Superior temporal gyrus (tissue), 1 donor: Measurements from ENCODE around the gene THRA.

Source experiments
- DNase-seq: peaks from one replicate; pipeline ENCODE4 v3.0.0-alpha.2; 2016; ENCODE audit errors: extremely low spot score

Gene THRA

DNA sequence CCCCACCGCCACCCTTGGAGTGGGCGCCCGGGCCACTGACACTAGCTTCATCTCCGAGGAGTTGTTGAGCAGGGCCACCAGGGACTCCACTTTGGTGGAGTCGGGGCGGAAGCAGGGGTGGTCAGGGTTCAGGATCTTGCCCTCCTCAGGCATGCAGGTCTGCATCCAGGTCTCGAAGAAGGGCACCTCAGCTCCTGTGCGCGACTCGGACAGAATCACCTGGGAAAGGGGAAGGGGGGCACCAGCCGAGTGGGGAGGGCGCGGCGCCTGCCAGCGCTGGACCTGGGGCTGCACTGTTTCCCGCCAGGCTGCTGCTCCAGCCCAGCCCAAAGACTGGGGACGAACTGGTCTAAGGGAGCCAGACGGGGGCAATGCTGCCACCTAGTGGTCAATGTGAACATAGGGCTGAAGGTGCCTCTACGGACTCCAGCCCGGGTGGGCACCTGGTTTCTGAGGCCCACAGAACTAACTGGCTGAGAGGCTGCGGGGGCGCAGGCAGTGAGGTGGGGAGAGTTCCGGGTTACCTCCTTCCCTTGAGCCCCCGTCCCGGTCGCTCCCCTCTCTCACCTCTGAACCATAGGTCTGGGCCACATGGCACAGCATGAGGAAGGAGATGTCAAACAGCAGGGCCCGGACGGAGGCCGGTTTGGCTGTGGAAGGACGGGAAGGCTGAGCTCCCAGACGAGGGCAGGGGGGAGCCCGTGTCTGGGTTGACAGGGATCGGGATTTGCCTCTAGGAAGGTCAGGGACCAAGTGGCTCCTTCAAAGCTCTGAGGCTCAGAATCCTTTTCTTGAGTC is 35.8 kb upstream of the THRA start:
- DNase-seq, result peak; percentile 90

DNA sequence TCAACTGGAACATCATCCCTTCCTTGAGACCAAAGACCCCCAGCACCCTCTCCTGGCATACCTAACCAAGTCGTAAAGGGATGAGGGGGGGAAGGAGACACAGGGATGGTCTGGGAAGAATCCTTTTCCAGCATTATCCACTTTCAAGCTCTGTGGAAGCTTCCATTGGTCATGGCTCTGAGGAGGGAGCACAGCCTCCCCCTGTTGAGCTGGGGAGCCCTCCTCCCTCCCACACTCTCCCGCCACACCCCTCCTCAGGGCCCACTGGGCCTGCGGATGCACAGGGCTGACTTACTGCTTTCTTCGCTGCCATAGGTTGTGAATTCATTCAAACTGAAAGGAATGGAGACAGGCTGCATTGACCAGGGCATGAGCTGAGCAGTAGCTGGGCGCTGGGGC is 35.2 kb upstream of the THRA start:
- DNase-seq, result no peak

DNA sequence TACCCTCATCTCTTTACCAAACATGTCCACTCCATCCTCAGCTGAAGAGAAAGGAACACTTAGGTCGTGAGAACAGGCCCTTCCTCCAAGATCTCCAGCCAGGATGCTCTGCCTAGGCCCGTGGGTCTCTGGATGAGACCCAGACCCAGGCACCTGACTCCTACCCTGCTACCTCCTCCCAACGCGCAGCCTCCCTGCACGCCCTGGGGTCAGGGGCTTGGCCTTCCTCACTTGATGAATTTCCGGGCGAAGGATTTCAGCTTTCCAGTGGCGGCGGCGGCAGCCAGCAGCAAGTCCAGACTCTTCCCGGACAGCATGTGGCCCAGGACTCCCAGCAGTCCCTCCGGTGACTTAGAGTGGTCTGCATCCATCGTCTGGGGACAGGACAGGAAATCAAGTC is 34.2 kb upstream of the THRA start:
- DNase-seq, result no peak

DNA sequence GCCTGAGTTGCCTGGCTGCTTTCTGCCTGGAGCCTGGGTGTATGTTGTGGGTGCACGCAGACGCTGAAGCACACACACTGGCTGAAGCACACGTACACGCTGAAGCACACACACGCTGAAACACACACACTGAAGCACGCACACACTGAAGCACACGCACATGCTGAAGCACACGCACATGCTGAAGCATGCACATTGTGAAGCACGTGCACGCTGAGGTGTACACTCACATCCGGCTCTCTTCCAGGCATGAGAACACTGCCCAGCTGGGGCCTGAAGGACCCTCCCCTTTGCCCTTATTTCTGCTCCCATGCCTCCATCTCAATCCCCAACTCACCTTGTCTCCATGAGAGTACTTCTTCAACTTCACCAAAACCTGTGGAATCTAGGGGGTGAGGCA is 31.1 kb upstream of the THRA start:
- no peak for DNase-seq

DNA sequence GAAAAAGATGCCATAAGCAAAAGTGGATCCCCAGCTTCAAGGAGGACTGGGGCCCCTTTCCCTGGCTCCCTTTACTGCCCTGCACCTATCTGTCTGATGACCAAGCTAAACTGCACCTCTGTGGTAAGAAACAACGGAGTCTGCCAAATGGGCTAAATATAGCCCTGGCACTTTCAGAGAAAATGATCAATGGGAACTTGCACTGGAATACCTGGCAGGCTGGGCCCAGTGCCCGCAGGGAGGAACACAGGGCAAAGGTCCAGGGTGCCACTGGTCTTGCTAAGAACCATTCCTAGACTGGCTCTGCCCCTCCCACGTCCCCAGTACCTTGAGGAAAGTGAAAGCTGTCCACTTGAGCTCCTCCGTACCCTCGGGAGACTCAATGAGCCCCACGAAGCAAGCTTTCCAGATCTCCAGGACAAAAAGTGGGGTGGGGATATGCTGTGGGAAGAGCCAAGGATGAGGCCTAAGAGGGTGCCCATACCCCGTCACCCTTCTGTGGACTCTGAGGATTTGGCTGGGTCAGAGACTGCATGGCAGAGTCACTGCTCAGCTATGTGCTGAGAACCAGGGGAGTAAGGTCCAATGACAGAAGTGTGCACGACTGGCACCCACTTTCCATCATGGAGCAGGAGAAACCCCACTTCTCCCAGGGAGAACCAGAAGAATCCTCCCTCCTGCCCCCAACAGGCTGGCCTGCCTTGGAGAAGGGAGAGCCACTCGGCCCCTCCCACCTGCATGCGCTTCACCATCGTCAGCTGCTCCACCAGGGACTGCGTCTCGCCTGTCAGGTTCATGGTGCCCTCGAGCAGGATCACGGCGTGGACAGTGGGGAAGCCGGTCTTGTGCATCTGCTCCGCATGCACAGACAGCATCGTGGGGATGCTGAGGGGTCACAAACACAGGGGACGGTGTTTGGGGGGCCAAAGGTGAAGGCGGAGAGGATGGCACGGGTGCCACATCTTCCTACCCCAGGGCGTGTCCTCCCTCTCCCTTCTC is 30.1 kb upstream of the THRA start:
- no peak for DNase-seq

DNA sequence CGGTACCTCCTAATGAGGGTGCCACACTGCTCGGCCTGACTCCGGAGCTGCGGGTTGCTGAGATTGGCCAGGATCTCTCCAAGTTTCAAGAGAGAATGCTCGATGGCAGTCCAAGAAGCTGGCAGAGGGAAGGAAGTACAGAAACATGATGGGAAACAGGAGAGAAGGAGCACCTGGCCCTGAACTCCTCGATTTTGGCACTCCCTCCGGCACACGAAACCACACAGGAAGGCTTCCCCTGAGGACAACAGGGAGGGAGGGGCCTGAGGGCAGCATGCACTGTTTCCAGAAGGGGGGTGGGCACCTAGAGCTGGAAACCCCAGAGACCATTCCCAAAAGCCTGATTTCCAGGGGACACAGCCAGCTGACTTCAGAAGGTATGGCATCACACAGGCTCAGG is 29.4 kb upstream of the THRA start:
- no peak for DNase-seq

DNA sequence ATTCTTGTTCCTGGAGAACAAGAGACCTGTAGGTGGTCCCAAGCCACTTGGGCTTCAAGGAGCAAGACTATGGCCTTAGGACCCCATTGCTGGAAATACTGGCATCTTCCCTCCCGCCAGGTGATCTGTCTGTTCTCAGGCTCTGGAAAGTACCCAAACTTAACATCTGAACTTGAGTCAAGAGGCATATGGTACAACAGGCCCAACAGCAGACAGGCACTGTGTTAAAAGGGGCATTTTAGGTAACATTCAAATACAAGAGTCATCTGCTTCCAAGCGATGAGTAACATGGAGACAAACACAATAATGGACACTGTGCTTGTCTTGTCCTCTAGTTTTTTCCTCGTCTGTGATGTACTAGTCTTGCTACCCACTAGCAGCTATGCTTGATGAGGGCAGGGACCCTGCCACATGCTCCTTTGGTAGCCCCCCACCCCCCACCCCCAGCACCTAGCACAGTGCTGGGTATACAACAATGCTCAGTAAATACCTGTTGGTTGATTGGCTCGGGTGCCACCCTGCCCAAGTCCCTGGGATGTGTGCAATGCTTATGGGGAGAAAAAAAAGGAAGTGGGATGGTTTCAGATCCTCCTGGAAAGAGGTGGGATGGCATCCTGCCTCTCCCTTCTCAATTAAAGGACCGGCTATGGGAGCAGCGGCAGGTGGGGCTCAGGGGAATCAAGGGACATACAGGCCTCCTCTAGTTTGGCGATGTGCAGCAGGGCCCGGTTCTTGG is 28.2 kb upstream of the THRA start:
- no peak for DNase-seq

DNA sequence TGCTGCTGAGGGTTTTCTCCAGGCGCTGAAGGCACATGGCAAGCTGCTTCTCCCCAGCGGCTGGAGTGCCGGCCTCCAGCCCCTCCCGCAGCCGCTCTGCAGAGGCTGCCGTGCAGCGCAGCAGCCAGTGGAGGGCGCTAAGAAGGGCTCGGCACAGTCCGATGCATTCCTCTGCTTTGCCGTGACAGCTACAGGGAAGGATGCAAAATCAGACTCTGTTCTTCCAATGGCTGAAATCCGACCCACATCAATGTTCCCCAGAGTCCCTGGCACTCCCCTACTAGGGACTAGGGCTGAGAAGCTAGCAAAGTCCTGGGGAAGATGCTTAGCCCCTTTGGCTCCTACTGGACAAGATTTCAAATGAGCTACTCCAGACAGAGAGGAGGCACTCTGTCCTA is 27.6 kb upstream of the THRA start:
- DNase-seq, result peak; percentile 73

DNA sequence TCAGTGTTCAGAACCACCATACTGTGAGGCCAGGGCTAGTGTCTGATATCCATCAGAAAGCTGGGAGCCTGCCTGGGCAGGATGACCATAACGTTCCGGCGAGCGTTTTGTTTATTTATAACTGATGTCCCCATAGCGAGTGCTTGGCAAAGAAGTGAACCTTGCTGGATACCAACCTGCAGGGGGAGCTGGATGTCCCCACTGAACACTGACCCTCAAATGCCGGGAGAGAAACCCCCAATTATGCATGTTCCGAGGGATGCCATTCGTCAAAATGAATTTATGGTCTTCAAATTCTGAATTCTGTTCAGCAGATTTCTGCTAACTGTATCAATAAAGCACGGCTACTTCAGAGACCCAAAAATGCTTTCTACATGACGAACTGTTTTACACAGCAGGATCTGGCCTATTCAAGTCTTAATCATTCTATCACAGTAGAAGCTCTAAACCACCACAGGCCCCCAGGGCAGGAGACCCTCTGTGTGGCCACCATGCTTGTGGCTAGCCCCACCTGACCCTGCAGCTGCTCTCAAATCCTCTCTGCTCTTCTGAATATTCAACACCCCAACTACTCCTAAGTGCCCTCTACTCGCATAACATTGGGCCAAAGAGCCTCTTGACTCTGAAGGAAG is 23.8 kb upstream of the THRA start:
- DNase-seq, result peak; percentile 68

DNA sequence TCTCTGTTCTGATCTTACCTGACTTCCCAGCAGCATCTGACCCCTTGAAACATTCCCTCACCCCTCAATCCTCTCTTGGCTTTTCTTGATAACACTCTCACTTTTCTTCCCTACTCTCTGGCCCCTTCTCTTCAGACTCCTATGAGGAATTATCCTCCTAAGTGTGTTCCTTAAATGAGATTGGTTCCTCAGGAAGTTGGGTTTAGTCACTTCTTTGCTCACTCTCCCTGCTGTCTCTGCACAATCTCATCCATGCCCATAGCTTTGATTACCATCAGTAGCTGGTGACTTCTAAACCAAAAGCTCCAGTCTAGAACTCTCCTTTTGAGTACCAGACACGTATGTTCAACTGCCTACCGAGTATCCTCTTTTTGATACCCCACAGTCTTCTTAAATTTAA is 21.6 kb upstream of the THRA start:
- DNase-seq, result no peak

DNA sequence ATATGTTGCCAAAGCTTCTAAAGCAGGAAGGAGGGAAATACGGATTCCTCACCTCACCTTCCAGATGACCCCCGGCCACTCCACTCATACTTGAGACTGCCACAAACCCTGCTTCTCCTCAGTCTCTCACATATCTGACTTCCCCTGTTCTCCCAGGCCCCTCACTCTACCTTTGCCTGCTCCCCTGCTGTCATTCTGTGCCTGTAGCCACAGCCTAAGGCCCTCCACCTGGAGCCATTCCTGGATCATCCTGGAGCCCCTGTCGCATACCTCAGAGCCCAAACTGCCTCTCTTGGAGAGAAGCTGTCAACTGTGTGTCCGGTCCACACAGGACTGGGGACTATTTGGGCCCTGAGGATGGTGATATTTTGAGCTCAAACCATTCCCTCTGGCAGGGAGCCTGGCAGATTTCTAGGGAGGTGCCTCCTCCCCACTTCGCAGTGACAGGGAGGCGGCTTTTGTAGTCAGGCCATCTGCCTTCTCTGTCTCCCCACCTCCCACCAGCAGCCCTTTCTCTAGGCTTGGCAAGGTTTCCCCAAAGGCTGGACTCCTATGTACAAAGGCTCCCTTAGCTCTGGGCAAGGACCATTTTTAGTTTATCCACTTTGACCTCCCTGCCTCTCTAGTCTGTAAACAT is 6.3 kb upstream of the THRA start:
- peak; percentile 60 for DNase-seq

DNA sequence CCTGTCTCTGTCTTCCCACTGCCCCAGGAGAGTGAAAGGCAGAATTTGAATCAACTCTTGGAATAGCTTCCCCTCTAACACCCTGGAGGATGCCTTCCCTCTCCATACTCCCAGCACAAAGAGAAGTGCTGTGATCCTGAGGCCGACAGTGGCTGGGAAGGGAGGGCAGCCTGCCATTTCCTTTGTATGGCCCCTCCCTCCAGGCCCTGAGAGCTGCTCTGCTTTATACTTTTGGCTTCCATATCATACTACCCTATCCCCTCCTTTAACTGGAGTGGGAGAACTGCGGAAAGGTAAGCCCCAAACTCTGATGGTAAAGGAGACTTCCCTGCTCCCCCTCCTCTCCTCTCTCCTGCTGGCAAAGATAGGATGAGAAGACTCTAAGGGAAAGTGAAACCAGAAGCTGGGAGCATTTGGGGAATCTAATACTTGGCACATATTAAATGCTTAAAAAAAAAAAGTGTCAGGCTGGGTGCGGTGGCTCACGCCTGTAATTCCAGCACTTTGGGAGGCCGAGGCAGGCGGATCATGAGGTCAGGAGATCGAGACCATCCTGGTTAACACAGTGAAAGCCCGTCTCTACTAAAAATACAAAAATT is 4.5 kb upstream of the THRA start:
- DNase-seq, result no peak

DNA sequence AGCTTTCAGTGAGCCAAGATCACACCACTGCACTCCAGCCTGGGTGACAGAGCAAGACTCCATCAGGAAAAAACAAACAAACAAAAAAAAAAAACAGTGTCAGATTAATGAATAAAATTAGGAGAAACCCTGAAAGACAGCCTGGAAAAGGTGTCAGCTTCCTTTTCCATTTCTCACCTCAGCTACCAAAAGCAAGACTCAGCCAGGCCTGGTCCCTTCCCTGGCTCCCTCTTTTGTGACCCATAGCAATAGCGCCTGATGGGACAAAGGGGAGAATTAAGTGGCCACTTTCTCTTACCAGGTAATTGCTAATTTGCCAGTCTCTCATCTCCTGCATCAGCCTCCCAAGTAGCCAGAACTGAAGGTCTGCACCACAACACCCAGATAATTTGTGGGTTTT is 3.9 kb upstream of the THRA start:
- no peak for DNase-seq

DNA sequence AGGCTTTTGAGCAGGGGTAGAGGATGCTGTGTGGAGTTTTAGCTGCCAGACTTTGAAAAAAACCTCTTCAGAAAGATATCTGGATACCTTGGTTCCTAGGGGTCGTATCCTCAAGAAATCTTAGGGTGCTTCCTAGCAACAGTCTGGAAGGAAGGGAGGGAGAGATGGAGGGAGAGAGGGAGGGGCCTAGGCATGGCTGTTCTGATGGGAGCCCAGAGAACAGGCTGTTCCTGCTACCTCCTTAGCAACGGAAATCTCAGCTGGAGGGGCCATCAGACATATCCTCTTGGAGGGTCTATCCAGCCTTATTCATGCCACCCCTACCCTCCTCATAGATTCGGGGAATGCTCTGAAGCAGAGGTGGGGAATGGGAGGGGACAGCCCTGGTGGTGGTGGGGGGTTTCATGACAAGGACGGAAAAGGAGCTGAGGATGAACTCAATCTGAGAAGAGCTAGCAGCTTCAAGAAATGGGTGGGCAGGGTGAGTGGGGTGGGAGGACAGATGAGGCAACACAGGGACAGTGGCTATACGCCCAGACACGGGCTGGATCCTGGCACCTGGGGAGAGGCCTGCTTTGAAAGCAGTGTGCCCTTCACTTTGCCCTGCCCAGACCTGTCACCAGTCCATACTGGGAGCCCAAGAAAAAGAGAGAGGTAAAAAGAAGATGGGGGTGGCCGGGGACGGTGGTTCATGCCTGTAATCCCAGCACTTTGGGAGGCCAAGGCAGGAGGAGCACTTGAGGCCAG is 2.9 kb upstream of the THRA start:
- peak; percentile 28 for DNase-seq

DNA sequence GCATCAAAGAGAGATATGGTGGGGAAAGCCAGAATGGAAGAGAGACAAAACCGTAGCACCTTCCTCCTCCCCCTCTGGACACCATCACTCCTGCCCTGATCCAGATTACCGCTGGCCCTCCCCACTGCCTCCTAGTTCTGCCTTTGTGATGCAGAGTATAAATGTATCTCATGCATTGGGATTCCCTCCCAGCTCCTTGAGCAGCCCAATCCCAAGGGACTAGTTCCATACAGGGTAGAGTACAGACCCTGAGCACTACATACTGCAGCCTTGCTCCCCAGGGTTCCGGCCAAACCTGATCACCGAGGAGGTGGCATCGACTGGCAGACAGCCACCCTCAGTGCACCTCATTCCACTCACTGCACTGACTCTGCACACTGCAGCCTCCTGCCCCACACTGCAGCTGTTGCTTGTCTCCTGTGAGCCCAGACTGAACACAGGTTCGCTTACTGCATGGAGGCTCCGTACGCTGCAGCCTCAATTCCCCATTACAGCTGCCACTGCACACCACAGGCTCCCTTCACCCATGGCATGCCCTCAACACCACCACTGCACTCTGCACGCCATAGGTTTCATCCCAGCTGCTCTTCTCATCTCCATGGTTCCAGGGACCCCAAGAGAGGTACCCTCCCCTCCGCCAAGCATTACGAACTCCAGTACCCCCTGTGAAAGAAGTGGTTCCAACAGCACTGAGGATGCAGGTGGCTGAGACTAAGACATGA is 1.7 kb upstream of the THRA start:
- peak; percentile 26 for DNase-seq

DNA sequence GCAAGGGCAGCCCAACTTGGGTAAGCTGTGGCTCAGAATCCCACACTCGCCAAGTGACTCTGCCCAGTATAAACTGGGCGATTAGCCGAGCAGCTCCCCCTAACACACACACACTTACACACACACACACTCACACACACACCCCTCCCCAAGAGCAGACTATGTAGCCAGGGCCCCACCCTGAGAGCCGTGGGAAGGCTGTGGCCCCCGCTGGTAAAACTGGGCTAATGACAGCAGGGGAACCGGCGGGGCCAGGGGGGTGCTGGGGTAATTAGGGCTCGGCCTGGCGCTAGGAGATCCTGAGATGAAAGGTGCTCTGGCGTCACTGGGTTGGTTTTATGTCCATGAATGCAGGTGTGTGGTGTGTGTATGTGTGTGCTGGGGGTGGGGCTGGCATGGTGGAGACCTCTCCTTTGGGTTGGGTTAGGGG is 1.1 kb upstream of the THRA start:
- DNase-seq, result no peak

DNA sequence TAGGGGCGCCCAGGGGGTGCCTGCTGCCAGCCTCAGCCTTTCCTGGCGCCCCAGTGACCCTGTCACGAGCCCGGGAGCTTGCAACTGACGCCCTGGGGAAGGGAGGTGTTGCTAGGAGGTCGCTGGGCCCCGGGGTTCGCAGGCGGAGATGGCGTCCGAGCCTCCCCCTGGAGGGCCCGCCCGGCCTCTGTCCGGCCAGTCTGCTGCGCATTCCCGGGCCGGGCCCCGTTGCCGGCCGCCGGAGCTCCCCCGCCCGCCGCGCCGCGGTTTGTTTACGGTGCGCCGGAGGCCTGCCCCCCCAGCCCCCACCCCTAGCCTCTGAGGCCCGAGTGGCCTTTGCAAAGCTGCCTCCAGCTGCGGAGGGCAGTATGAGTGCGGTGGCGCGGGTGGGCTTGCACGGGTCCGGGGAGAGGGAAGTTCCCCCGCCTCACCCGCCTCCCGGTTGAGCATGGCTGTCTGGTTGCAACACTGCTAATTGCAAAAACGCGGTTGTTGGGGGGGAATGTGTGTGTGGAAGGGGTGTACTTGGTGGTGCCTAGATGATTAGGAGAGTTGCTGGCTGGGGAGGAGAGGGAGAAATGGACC is 514 bp downstream of the THRA start:
- peak; percentile 26 for DNase-seq

DNA sequence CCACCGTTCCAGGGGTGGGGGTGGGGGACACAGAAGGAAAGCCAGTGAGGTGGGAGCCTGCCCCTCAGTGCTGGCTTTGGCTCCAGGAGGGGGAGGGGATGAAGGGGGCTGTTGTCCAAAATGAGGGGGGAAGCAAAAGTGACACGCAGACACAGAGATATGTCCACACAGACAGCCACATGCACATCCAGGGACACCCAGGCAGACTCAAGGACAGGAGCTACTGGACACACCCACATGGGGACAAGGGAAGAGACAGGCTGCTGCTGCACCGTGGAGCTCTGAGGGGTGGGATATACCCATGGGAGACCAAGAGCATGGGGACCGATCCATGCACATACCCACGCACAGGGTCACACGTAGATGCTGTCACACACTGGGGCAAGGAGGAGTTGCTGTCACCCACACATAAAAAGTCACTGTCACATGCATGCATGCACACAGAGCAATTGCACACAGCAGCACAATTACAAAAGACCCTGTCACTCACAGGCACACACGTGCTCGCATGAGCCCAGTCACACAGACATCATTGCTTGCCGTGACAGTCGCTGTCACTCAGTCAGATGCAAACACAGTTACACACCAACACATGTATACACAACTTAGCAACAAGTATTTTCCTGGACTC is 1.3 kb downstream of the THRA start:
- peak; percentile 73 for DNase-seq
